HEK293 (cell line): ENCODE measurements around the gene EI24.

Experiments
- CTCF ChIA-PET: fragments of 350-600 bp; formaldehyde crosslinking; extraction: SDS; loops from one replicate; lab custom pipeline; 2021; ENCODE audit warnings: antibody characterized with exemption; lab: Yijun Ruan, JAX
- POLR2A ChIA-PET: fragments of 300-600 bp; formaldehyde crosslinking; extraction: SDS; loops from one replicate; lab custom pipeline; 2020; ENCODE audit warnings: antibody characterized with exemption, inconsistent platforms; lab: Yijun Ruan, JAX
- H3K27ac ChIP-seq: fragments of 200-500 bp; sonication (Bioruptor generic); 2 replicates; pipeline ENCODE4 v1.5.1; 2014; ENCODE audit warnings: low read depth, low read length, control low read depth, inconsistent platforms; ENCODE audit errors: extremely low read depth
- H3K36me3 ChIP-seq, 2 experiments: fragments of 200-500 bp in 1 of 2; sonication (Bioruptor generic) in 1 of 2; 1 replicate in 1 of 2; 2 replicates in 1 of 2; pipeline ENCODE4 v1.5.1; 2014 to 2017; ENCODE audit warnings: inconsistent platforms in 2 of 2, low read length in 2 of 2; ENCODE audit not compliant: control insufficient read depth in 2 of 2, insufficient read depth in 1 of 2
- H3K4me1 ChIP-seq: fragments of 200-500 bp; sonication (Bioruptor generic); 2 replicates; pipeline ENCODE4 v1.5.1; 2014; ENCODE audit warnings: mild to moderate bottlenecking, low read length, inconsistent platforms; ENCODE audit not compliant: control insufficient read depth, insufficient read depth
- H3K4me3 ChIP-seq: 2 replicates; pipeline ENCODE4 v1.5.1; 2011; ENCODE audit warnings: low read depth, mild to moderate bottlenecking, control low read depth, low read length, moderate library complexity
- H3K9me3 ChIP-seq: fragments of 200-500 bp; sonication (Bioruptor generic); 2 replicates; pipeline ENCODE4 v1.5.1; 2014; ENCODE audit warnings: low read depth, low read length, inconsistent platforms; ENCODE audit not compliant: control insufficient read depth, insufficient read depth
- BCL11A ChIP-seq: fragments of 450-650 bp; formaldehyde crosslinking; IDR thresholded peaks from 2 replicates; pipeline ENCODE4 v1.5.1; 2016; ENCODE audit warnings: low read depth, missing biosample characterization, missing genetic modification characterization
- GLI4 ChIP-seq: fragments of 450-650 bp; formaldehyde crosslinking; IDR thresholded peaks from 2 replicates; pipeline ENCODE4 v1.5.1; 2016; ENCODE audit warnings: missing biosample characterization, missing genetic modification characterization
- IKZF3 ChIP-seq: fragments of 450-650 bp; IDR thresholded peaks from 2 replicates; pipeline ENCODE4 v1.5.0; 2018; ENCODE audit warnings: missing biosample characterization, mild to moderate bottlenecking, missing genetic modification characterization, moderate library complexity
- KLF16 ChIP-seq: fragments of 450-650 bp; formaldehyde crosslinking; IDR thresholded peaks from 2 replicates; pipeline ENCODE4 v1.5.1; 2017; ENCODE audit warnings: missing biosample characterization, missing genetic modification characterization
- MZF1 ChIP-seq: fragments of 450-650 bp; formaldehyde crosslinking; IDR thresholded peaks from 2 replicates; pipeline ENCODE4 v1.5.1; 2017; ENCODE audit warnings: missing biosample characterization, missing genetic modification characterization, borderline replicate concordance
- TCF7L2 ChIP-seq: IDR thresholded peaks from 2 replicates; pipeline ENCODE4 v1.6.1; 2011; ENCODE audit warnings: low read depth, mild to moderate bottlenecking, inconsistent platforms, low read length, moderate library complexity, borderline replicate concordance
- ZNF132 ChIP-seq: fragments of 450-650 bp; formaldehyde crosslinking; IDR thresholded peaks from 2 replicates; pipeline ENCODE4 v1.5.1; 2017; ENCODE audit warnings: missing biosample characterization, missing genetic modification characterization, borderline replicate concordance
- ZNF2 ChIP-seq: fragments of 450-650 bp; formaldehyde crosslinking; IDR thresholded peaks from 2 replicates; pipeline ENCODE4 v1.5.1; 2016; ENCODE audit warnings: missing biosample characterization, missing genetic modification characterization
- ZNF214 ChIP-seq: fragments of 450-650 bp; formaldehyde crosslinking; IDR thresholded peaks from 2 replicates; pipeline ENCODE4 v1.5.1; 2017; ENCODE audit warnings: missing biosample characterization, mild to moderate bottlenecking, missing genetic modification characterization, borderline replicate concordance
- ZNF221 ChIP-seq: fragments of 450-650 bp; formaldehyde crosslinking; IDR thresholded peaks from 2 replicates; pipeline ENCODE4 v1.5.1; 2017; ENCODE audit warnings: missing biosample characterization, missing genetic modification characterization, borderline replicate concordance
- ZNF341 ChIP-seq: fragments of 450-650 bp; formaldehyde crosslinking; IDR thresholded peaks from 2 replicates; pipeline ENCODE4; 2016; ENCODE audit warnings: low read depth, missing biosample characterization, missing genetic modification characterization
- ZNF548 ChIP-seq: fragments of 450-650 bp; formaldehyde crosslinking; IDR thresholded peaks from 2 replicates; pipeline ENCODE4 v1.5.1; 2016; ENCODE audit warnings: missing biosample characterization, missing genetic modification characterization
- ZNF629 ChIP-seq: fragments of 450-650 bp; formaldehyde crosslinking; IDR thresholded peaks from 2 replicates; pipeline ENCODE4 v1.5.1; 2017; ENCODE audit warnings: missing biosample characterization, missing genetic modification characterization
- ZNF664 ChIP-seq: fragments of 450-650 bp; formaldehyde crosslinking; IDR thresholded peaks from 2 replicates; pipeline ENCODE4 v1.5.1; 2016; ENCODE audit warnings: missing biosample characterization, missing genetic modification characterization
- ZNF830 ChIP-seq: fragments of 450-650 bp; IDR thresholded peaks from 2 replicates; pipeline ENCODE4 v1.5.0; 2018; ENCODE audit warnings: missing biosample characterization, missing genetic modification characterization, low read depth, mild to moderate bottlenecking, moderate library complexity
- TF ChIP-seq, protein P1 (sequence below): fragments of 450-650 bp; formaldehyde crosslinking; IDR thresholded peaks from 2 replicates; pipeline ENCODE4 v1.5.1; 2016; ENCODE audit warnings: missing biosample characterization, missing genetic modification characterization
- TF ChIP-seq, protein P2 (sequence below): fragments of 450-650 bp; formaldehyde crosslinking; IDR thresholded peaks from 2 replicates; pipeline ENCODE4 v1.5.1; 2016; ENCODE audit warnings: missing biosample characterization, missing genetic modification characterization
- TF ChIP-seq, protein P3 (sequence below): fragments of 450-650 bp; formaldehyde crosslinking; conservative IDR thresholded peaks from 2 replicates; pipeline ENCODE4 v1.5.1; 2016; ENCODE audit warnings: low read depth, missing biosample characterization, missing genetic modification characterization
- TF ChIP-seq, protein P4 (sequence below): fragments of 450-650 bp; formaldehyde crosslinking; IDR thresholded peaks from 2 replicates; pipeline ENCODE4 v1.5.1; 2016; ENCODE audit warnings: missing biosample characterization, missing genetic modification characterization

EI24 gene

DNA sequence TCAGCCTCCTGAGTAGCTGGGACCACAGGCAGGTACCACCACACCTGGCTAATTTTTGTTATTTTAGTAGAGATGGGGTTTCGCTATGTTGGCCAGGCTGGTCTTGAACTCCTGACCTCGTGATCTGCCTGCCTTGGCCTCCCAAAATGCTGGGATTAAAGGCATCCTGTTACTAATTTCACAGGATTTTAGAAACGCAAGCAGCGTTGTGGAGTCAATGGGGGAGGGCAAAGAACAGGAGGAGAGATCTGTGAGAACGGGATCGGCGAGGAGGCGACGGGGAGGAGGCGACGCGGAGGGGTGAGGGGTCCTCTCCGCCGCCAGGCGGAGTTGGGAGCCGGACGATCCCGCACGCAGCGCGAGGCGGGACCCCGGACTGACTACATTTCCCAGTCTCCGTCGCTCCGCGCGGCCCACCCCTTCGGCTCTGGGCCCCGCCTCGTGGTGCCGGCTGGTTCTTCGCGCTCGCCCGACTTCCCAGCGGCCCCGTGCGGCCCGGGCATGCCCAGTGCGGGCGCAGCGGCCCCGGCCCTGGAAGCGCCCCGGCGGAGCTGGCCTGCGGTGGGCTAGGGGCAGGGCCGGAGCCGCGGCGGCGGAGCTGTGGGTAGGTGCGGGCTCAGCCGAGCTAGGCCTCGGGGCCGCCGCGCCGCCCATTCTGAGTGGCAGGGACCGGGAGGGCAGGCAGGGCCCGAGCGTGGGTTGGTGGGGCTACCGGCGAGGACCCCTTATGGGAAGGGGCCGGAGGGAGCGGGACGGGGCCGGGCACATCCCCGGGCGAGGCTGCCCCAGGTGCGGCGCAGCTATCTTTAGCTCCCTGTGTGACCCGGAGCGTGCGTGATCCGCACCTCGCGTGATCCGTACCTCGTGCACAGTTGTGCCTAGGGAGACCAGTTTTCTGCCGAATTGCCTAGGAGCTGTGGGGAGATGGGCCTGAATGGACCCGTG is at the start of gene EI24 (continued):
- TF ChIP-seq ZNF830 (tag by site-specific recombination) (no peak), GLI4 (tag by site-specific recombination) (peak; percentile 44; the same call in 1 of the 2 replicates)
- TF ChIP-seq, protein P1, sequence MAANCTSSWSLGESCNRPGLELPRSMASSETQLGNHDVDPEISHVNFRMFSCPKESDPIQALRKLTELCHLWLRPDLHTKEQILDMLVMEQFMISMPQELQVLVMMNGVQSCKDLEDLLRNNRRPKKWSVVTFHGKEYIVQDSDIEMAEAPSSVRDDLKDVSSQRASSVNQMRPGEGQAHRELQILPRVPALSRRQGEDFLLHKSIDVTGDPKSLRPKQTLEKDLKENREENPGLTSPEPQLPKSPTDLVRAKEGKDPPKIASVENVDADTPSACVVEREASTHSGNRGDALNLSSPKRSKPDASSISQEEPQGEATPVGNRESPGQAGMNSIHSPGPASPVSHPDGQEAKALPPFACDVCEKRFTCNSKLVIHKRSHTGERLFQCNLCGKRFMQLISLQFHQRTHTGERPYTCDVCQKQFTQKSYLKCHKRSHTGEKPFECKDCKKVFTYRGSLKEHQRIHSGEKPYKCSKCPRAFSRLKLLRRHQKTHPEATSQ = no peak

DNA sequence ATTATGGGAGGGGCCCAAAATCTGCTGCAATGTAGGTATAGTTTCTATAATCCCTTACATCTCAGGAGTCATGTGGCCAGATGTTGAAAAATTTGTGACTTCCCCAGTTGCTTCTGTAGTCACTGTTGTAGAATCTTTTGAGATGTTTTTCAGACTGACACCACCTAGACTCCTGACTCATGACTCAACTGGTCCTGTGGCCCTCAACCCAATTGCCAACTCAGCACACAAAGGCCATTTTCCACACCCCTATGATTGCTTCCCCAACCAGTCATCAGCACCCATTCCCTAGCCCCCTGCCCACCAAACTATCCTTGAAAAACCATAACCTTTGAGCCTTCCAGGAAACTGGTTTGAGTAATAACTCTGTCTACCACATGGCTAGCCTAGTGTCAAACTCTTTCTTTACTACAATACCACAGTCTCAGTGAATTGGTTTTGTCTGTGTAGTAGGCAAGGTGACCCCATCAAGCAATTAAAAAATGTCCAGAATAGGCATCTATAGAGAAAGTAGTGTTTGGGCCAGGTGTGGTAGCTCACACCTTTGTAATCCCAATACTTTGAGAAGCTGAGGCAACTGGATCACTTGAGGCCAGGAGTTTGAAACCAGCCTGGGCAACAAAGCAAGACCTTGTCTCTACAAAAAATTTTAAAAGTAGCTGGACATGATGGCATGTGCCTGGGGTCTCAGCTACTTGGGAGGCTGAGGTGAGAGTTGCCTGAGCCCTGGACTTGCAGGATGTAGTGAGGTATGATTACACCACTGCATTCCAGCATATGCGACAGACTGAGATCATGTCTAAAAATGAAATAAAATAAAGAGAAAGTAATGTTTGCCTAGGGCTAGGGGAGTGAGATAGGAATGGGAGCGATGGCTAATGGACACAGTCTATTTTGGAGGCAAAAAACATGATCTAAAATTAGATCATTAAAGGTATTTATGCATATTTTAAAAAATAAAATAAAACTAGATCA is 49.1 kb upstream of the EI24 start:
- Histone ChIP-seq H3K9me3 (no peaks in the 10 kb centered on the region), H3K4me1 (no peaks in the 10 kb centered on the region), H3K36me3 (no peaks in the 10 kb centered on the region), H3K4me3 (no peak overlapping the region), H3K27ac (no peak overlapping the region)
- POLR2A ChIA-PET = no interaction called here
- CTCF ChIA-PET = no interaction called here
- no peak for TF ChIP-seq BCL11A (tag by site-specific recombination)
- no peak for TF ChIP-seq ZNF214 (tag by site-specific recombination)
- TF ChIP-seq ZNF221 (tag by site-specific recombination) = no peak
- TF ChIP-seq ZNF629 (tag by site-specific recombination) = no peak
- no peak for TF ChIP-seq ZNF664 (tag by site-specific recombination)
- no peak for TF ChIP-seq KLF16 (tag by site-specific recombination)
- TF ChIP-seq MZF1 (tag by site-specific recombination) = no peak
- TF ChIP-seq ZNF132 (tag by site-specific recombination) = no peak
- no peak for TF ChIP-seq ZNF341 (tag by site-specific recombination)
- TF ChIP-seq, protein P2, sequence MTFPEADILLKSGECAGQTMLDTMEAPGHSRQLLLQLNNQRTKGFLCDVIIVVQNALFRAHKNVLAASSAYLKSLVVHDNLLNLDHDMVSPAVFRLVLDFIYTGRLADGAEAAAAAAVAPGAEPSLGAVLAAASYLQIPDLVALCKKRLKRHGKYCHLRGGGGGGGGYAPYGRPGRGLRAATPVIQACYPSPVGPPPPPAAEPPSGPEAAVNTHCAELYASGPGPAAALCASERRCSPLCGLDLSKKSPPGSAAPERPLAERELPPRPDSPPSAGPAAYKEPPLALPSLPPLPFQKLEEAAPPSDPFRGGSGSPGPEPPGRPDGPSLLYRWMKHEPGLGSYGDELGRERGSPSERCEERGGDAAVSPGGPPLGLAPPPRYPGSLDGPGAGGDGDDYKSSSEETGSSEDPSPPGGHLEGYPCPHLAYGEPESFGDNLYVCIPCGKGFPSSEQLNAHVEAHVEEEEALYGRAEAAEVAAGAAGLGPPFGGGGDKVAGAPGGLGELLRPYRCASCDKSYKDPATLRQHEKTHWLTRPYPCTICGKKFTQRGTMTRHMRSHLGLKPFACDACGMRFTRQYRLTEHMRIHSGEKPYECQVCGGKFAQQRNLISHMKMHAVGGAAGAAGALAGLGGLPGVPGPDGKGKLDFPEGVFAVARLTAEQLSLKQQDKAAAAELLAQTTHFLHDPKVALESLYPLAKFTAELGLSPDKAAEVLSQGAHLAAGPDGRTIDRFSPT (tag by site-specific recombination) = no peak
- TF ChIP-seq, protein P3, sequence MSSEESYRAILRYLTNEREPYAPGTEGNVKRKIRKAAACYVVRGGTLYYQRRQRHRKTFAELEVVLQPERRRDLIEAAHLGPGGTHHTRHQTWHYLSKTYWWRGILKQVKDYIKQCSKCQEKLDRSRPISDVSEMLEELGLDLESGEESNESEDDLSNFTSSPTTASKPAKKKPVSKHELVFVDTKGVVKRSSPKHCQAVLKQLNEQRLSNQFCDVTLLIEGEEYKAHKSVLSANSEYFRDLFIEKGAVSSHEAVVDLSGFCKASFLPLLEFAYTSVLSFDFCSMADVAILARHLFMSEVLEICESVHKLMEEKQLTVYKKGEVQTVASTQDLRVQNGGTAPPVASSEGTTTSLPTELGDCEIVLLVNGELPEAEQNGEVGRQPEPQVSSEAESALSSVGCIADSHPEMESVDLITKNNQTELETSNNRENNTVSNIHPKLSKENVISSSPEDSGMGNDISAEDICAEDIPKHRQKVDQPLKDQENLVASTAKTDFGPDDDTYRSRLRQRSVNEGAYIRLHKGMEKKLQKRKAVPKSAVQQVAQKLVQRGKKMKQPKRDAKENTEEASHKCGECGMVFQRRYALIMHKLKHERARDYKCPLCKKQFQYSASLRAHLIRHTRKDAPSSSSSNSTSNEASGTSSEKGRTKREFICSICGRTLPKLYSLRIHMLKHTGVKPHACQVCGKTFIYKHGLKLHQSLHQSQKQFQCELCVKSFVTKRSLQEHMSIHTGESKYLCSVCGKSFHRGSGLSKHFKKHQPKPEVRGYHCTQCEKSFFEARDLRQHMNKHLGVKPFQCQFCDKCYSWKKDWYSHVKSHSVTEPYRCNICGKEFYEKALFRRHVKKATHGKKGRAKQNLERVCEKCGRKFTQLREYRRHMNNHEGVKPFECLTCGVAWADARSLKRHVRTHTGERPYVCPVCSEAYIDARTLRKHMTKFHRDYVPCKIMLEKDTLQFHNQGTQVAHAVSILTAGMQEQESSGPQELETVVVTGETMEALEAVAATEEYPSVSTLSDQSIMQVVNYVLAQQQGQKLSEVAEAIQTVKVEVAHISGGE = no peak
- TF ChIP-seq, protein P4, sequence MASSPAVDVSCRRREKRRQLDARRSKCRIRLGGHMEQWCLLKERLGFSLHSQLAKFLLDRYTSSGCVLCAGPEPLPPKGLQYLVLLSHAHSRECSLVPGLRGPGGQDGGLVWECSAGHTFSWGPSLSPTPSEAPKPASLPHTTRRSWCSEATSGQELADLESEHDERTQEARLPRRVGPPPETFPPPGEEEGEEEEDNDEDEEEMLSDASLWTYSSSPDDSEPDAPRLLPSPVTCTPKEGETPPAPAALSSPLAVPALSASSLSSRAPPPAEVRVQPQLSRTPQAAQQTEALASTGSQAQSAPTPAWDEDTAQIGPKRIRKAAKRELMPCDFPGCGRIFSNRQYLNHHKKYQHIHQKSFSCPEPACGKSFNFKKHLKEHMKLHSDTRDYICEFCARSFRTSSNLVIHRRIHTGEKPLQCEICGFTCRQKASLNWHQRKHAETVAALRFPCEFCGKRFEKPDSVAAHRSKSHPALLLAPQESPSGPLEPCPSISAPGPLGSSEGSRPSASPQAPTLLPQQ = no peak
- TF ChIP-seq TCF7L2 = no peak
- TF ChIP-seq IKZF3 = no peak
- no peak for TF ChIP-seq ZNF2 (tag by site-specific recombination)
- TF ChIP-seq, protein P1 = no peak
- TF ChIP-seq ZNF548 (tag by site-specific recombination) = no peak
